Kidney (tissue), 14 donors: ENCODE measurements around the gene ZNF579. TPM values are rescaled to one million over a fixed set of nuclear protein-coding genes. Genes with fewer than 3 reads are reported as not detected.
"Not testable (repeated sequence)": the region's sequence is repeated elsewhere in the genome, so short reads cannot be mapped to it uniquely, and the experiment has no call there.

ENCODE experiments used
- DNase-seq, 5 donors: peaks; one replicate each; pipeline ENCODE4 v3.0.0-alpha.2; 2013 to 2020
- FAIRE-seq: peaks from 2 replicates; lab custom pipeline; 2012; peaks lifted over from hg19 to GRCh38; lab: Jason Lieb, UNC
- H3K27ac ChIP-seq, 2 donors: one replicate each; pipeline ENCODE4 v1.7.0; 2013; ENCODE audit warnings: low read depth in 2 of 2, low read length in 2 of 2, inconsistent platforms in 1 of 2
- H3K27me3 ChIP-seq: one replicate; pipeline ENCODE4 v1.7.1; 2013; ENCODE audit warnings: low read length, inconsistent platforms; ENCODE audit not compliant: control insufficient read depth, insufficient read depth
- H3K36me3 ChIP-seq, 3 donors: one replicate each; pipeline versions ENCODE4 v1.7.0 to v1.7.1; 2013; ENCODE audit warnings: low read length in 3 of 3, control low read depth in 1 of 3, inconsistent platforms in 1 of 3; ENCODE audit not compliant: insufficient read depth in 3 of 3, control insufficient read depth in 2 of 3
- H3K4me1 ChIP-seq, 3 donors: one replicate each; pipeline versions ENCODE4 v1.7.0 to v1.7.1; 2013; ENCODE audit warnings: low read length in 3 of 3, inconsistent platforms in 1 of 3, low read depth in 1 of 3; ENCODE audit not compliant: control insufficient read depth in 2 of 3, insufficient read depth in 2 of 3
- H3K4me3 ChIP-seq, 3 donors: one replicate each; pipeline versions ENCODE4 v1.7.0 to v1.8.1; 2013; ENCODE audit warnings: low read length in 3 of 3, control low read depth in 1 of 3, inconsistent platforms in 1 of 3
- H3K9ac ChIP-seq, 3 donors: one replicate each; pipeline versions ENCODE4 v1.7.0 to v1.7.1; 2013; ENCODE audit warnings: low read length in 3 of 3, control low read depth in 1 of 3, inconsistent platforms in 1 of 3
- H3K9me3 ChIP-seq, 3 donors: one replicate each; pipeline versions ENCODE4 v1.7.0 to v1.7.1; 2013; ENCODE audit warnings: low read length in 3 of 3, control low read depth in 1 of 3, inconsistent platforms in 1 of 3; ENCODE audit not compliant: control insufficient read depth in 2 of 3, insufficient read depth in 1 of 3
- intact Hi-C: fragments of 100-400 bp; cut with DNase I; formaldehyde crosslinking; loops from one replicate; pipeline ENCODE4 v1.11.1; 2022
- polyA plus RNA-seq: library from polyadenylated mRNA; stranded (reverse); fragments of 350-450 nt; fragmentation: Illumina TruSeq; extraction: RNeasy Lipid Tissue Mini Kit (QIAGEN cat#74804); gene quantifications from one replicate; pipeline ENCODE4 v1.2.3, GENCODE V29; 2014; ENCODE audit warnings: low read depth, low replicate concordance; ENCODE audit not compliant: insufficient read depth
- total RNA-seq: library from RNA; stranded (reverse); fragmentation: NEBNext Ultra II Directional; extraction: Animal tissue kit (Norgen Biotek cat#: 25700); gene quantifications from one replicate; pipeline ENCODE4 v1.2.1, GENCODE V29; 2021
- TF ChIP-seq, protein P1 (sequence below): IDR thresholded peaks from 3 replicates; pipeline ENCODE4 v1.5.1; 2012; ENCODE audit warnings: mild to moderate bottlenecking, moderate library complexity, borderline replicate concordance; ENCODE audit not compliant: insufficient read depth; ENCODE audit errors: extremely low read depth
- donor health status: control.
- donor health status: control.
- donor health status: control.
- donor health status: control.
- donor health status: control.
- donor health status: DM: yes; HTN: yes; CAD: no.
- donor health status: Normal renal cell carcinoma (clear cell type).

Gene ZNF579
- total and polyA plus RNA-seq, 2 donors from 2014 or later = 10.9 to 16.6 TPM

GRCh38 chr19:55535173-55535964 lies 45.3 kb downstream of the ZNF579 start:
- no peak for DNase-seq
- no peak overlapping the region for H3K9ac ChIP-seq
- no peak overlapping the region for H3K27ac ChIP-seq
- intact Hi-C loops = no loop called here
- TF ChIP-seq, protein P1, sequence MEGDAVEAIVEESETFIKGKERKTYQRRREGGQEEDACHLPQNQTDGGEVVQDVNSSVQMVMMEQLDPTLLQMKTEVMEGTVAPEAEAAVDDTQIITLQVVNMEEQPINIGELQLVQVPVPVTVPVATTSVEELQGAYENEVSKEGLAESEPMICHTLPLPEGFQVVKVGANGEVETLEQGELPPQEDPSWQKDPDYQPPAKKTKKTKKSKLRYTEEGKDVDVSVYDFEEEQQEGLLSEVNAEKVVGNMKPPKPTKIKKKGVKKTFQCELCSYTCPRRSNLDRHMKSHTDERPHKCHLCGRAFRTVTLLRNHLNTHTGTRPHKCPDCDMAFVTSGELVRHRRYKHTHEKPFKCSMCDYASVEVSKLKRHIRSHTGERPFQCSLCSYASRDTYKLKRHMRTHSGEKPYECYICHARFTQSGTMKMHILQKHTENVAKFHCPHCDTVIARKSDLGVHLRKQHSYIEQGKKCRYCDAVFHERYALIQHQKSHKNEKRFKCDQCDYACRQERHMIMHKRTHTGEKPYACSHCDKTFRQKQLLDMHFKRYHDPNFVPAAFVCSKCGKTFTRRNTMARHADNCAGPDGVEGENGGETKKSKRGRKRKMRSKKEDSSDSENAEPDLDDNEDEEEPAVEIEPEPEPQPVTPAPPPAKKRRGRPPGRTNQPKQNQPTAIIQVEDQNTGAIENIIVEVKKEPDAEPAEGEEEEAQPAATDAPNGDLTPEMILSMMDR = no peak
- no peaks in the 10 kb centered on the region for H3K4me1 ChIP-seq
- no peak overlapping the region for H3K4me3 ChIP-seq
- no peak for FAIRE-seq
- no peaks in the 10 kb centered on the region for H3K27me3 ChIP-seq
- H3K36me3 ChIP-seq = no peaks in the 10 kb centered on the region
- H3K9me3 ChIP-seq = no peaks in the 10 kb centered on the region

- H3K27me3 ChIP-seq, H3K9ac ChIP-seq, H3K4me3 ChIP-seq, DNase-seq, H3K4me1 ChIP-seq, H3K9me3 ChIP-seq, H3K27ac ChIP-seq, intact Hi-C loops, H3K36me3 ChIP-seq, FAIRE-seq: not testable (repeated sequence)
Observed at GRCh38 chr19:55534280-55534679, 46.4 kb downstream of the ZNF579 start.

DNA sequence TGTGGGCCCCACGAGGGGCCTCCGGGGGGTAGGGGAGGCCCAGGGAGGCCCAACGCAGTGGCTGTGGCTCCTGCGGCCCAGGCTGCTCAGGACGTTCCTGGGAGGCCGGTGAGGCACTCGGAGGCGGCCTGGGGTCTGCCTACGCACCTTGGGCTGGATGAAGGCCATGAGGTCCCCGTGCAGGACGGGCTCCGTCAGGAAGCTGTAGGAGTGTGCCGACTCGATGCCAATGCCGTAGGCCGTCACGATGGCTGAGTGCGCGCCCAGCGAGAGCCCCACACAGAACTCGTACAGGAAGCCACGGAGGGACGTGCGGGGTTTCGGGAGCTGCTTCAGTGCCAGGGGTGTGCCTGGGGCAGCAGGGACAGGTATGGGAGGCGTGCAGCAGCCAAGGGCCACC lies 49.7 kb downstream of the ZNF579 start:
- Histone ChIP-seq H3K9ac (no peak overlapping the region), H3K9me3 (peaks cover 0 to 6% (median 0%) of the 10 kb centered on the region in 3 donors), H3K4me3 (no peak overlapping the region), H3K27me3 (no peaks in the 10 kb centered on the region), H3K4me1 (peaks cover 0 to 8% (median 3%) of the 10 kb centered on the region in 3 donors), H3K27ac (no peak overlapping the region), H3K36me3 (peaks cover 0 to 4% (median 0%) of the 10 kb centered on the region in 3 donors)
- FAIRE-seq = no peak
- TF ChIP-seq, protein P1 = no peak
- DNase-seq = no peak
- intact Hi-C loops = no loop called here

DNA sequence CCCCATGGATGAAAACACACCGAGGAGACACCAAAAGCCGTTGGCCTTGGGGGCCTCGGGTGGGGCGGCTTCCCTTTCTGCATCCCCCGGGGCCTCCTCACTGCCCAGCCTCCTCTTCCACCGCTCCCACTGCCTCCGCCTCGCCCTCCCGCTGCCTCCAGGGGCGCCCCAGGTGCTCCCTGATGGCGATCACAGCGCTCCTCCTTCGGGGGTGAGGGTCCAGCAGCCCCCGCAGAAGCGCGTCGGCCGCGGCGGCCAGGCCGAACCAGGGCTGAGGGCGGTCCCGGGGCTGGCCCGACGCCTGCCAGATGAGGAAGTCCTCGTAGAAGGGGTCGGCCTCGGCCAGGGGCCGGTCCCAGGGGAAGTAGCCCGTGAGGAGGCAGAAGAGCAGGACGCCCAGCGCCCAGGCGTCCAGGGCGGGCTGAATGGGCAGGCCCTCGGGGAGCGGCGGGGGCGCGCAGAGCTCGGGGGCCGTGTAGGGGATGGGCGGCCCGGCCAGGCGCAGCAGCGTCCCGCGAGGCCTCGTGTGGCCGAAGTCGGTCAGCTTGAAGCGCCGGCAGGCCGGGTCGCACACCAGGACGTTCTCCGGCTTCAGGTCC lies 50.9 kb downstream of the ZNF579 start:
- DNase-seq = no peak

More for the DNA sequence above, 50.9 kb downstream of the ZNF579 start:
- no peak overlapping the region for H3K27ac ChIP-seq
- H3K9ac ChIP-seq = no peak overlapping the region
- H3K9me3 ChIP-seq = peaks cover 0 to 6% (median 0%) of the 10 kb centered on the region in 3 donors
- intact Hi-C loops = no loop called here
- H3K36me3 ChIP-seq = peaks cover 0 to 4% (median 0%) of the 10 kb centered on the region in 3 donors
- no peaks in the 10 kb centered on the region for H3K27me3 ChIP-seq
- no peak for FAIRE-seq
- H3K4me3 ChIP-seq = no peak overlapping the region
- peaks cover 0 to 8% (median 3%) of the 10 kb centered on the region in 3 donors for H3K4me1 ChIP-seq
- TF ChIP-seq, protein P1 = no peak
